Stimulated activated CD4-positive, alpha-beta T cell treated with anti-CD3 and anti-CD28 coated beads, Interleukin-15, amount 100 ng/mL, for 24 hours (primary cell): Measurements from ENCODE around the gene CHSY1.

ENCODE experiments used
- DNase-seq: peaks from one replicate; pipeline ENCODE4 v3.0.0-alpha.2; 2020

CHSY1 gene

DNA sequence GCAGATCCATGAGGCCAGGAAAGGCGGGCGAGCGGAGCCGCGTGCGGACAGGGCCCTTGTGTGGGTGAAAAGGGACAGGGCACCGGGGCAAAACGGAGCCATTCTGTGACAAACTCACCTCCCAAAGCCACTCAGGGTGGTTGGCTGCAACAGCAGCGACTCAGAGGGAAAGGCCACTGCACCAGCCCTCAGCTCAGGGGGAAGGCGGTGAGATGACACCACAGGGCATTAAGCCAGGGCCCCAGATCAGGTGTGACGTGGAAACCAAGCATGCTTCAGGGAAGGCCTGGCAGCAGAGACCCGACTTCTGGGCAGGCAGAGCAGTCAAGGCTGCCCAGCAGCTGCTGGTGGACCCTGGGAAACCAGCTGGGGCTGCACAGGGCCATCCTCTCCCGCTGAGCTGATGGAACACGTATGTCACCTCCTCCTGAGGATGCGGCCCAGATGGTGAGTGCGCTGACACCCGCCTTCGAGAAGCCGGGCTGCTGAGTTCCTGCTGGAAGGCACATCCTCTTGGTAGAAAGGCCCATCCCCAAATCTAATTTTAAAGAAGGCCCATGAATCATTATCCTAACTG lies 82.3 kb downstream of the CHSY1 start:
- DNase-seq: no peak

- no peak for DNase-seq
These were observed 82.9 kb downstream of the CHSY1 start for GRCh38 chr15:101168898-101169494.

DNA sequence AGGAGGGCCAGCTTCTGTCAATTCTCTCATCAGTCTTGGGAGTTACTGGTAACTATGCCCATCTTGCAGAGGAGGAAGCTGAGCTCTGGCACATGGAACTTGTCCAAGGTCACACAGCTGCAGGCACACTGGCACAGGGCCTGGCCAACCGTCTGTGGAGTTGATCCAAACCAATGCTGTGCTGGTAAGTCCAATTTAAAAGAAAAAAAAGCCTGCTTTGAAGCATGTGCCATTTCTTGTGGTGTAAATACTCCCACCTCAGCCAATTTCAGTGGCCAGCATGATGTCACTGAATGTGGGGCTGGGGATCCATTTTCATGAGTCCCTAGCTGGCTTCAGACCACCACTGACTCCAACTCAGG lies 83.4 kb downstream of the CHSY1 start:
- no peak for DNase-seq

DNA sequence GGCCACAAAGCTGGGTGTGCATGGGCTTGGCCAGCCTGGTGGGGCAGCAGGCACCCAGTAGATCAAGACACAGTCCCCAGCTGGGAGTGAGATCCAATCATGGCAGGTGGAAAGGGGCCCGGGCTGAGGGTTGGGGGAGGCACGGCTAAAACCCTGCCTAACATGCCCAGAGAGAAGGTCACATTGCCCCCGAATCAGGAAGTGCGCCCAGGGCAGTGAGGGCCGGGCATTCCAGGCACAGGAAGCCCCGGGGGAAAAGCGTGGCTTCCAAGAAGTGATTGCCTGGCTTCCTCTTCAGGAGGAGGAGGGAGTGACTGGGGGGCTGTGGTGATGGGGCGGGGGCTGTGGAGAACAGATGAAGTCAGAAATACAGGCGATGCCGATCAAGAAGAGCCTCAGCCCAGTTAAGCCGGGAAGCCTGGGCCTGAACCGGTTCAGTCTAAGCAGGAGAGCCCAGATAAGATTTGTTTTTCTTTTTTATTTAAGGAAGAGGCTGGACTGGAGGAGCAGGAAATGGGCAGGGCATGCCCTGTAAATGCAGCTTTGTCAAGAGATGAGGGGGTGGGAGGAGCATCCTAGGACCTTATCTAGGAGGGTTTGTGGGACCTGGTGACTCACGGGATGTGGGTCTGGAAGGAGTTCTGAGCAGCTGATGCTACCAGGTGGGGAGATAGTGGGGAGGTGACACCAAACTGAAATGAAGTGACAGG lies 83.9 kb downstream of the CHSY1 start:
- DNase-seq: peak; percentile 87

- DNase-seq: no peak
These were observed 84.5 kb downstream of the CHSY1 start for GRCh38 chr15:101167411-101167752.

DNA sequence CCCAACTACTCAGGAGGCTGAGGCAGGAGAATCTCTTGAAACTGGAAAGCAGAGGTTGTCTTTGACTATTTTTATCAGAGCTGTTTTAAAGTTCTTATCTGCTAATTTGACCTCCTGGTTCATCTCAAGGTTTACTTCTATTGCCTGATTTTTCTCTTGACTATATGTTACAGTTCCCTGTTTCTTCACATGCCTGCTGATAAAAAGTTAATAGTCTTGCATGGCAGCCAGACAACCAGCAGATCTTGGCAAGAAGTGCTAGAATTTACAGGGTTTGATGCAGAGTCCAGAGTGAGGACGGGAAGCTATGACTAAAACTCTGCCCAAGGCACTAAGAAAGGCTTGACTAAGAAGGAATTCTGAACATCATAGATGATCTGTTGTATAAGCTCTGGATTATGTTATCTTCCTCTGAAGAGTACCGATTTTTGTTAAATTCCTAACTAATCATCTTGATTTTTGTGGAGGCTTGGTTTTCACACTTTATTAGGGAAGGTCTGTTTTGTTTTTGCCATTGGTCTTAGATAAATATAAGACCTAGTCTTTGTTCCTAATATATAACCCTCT lies 85.9 kb downstream of the CHSY1 start:
- no peak for DNase-seq

DNA sequence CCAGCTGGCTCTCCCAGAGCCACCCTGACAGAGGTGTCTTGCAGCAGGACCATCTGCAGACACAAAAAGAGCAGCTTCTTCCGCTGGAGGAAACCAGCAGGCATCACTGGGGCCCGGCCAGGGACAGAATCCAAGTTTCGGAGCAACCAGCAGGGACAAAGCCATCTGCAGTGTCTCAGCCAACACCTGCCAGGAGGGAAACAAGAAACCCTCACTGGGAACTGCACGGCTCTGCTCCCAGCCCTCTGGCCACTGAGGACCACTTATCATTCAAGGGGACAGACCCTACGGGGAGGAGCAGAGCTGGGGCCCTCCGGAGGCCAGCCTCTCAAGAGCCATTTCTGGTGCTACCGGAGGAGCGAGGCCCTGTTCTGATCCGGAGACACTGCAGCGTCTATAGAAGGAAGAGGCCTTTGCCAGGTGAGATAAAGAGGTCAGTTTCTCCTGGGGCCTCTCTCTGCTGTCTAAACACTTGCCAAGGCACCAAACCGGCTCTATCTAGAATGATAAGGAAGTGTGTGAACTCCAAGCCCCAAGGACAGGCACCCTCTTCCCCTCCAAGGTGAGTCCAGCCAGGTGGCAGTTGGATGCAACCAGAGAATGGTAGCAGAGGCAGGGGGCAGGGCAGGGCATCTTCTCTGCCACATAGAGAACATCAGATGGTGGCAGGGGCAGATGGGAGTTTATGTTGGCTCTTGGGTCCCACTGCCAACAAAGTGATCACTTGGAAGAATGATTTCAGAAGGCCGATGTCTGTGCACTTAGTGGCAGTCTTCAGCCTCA lies 89.0 kb downstream of the CHSY1 start:
- no peak for DNase-seq

- DNase-seq: peak; percentile 64
These were observed 90.2 kb downstream of the CHSY1 start for GRCh38 chr15:101161656-101162055.

- DNase-seq: no peak
These were observed 91.7 kb downstream of the CHSY1 start for GRCh38 chr15:101159936-101160815.

DNA sequence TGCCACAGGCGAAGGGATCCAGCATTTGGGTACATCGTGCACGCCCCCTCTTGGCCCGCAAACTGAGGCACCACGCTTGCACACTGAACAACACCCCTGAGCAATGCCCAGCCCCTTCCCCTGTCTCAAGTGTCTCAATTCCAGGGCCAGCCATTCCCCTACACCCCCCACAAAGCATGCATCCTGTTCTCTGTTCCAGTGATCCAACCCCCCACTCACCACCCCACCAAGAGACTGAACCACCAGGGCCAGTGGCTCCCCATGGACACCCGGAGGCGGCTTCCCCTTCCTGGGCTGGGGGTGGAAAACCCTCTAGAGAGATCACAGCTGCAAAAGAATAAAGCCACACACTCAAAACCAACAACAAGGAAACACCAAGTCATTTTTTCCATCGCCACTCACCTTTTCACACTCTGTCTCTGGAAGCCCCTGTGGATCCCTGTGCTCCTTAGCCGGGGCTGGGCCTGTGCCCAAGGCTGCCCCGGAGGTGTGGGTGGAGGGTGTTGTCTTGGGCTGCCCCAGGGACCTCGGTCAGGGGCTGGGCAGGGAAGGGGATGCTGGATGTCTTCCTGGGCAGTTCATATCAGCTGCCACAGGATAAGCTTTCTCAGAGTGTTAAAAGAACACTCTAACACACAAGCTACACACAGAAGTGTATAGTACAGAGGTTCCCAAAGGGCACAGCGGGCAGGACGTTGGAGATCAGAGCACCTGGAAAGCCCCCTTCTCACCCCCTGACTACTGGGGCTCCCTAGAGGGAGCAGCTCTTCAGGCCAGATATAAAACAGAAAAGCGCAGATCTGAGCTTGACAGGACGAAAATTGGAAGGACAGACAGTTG lies 92.5 kb downstream of the CHSY1 start:
- peak; percentile 56 for DNase-seq

- DNase-seq: no peak
These were observed 93.4 kb downstream of the CHSY1 start for GRCh38 chr15:101158166-101159095.

DNA sequence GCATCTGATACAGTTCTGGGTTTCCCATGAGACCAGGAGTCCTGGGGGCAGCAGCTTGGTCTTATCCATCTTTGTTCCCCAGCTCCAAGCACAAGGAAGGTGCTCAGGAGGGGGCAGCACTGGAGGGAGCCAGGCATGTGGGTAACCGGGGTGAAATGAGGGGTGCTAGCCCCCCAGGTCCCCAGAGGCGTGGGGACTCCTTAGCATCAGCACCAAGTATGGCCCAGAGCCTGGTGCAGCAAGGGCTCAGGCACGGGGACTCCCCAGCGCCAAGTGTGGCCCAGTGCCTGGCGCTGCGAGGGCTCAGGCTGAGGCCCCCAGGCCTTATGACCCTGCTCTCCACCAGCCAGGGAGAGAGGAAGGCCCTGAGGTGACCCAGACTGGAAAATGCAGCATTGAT lies 94.1 kb downstream of the CHSY1 start:
- no peak for DNase-seq

- no peak for DNase-seq
These were observed 95.2 kb downstream of the CHSY1 start for GRCh38 chr15:101156509-101157159.

DNA sequence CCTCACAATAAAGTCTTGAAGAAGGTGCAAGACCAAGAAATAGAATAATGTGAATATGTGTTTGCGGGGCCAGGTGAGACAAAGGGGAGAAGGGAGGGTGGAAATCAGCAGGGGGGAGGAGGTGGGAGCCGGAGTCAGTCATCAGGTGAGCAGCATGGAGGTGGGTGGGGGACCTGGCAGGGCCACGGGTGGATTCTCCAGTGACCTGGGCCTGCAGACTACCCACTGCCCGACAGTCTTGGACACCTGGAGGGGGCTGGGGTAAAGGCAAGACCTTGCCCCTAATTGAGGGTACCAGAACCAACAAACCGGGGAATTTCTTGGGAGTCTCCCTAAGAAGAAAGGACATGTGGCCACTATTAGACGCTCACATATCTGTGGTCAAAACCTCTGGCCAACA lies 95.8 kb downstream of the CHSY1 start:
- DNase-seq: no peak

DNA sequence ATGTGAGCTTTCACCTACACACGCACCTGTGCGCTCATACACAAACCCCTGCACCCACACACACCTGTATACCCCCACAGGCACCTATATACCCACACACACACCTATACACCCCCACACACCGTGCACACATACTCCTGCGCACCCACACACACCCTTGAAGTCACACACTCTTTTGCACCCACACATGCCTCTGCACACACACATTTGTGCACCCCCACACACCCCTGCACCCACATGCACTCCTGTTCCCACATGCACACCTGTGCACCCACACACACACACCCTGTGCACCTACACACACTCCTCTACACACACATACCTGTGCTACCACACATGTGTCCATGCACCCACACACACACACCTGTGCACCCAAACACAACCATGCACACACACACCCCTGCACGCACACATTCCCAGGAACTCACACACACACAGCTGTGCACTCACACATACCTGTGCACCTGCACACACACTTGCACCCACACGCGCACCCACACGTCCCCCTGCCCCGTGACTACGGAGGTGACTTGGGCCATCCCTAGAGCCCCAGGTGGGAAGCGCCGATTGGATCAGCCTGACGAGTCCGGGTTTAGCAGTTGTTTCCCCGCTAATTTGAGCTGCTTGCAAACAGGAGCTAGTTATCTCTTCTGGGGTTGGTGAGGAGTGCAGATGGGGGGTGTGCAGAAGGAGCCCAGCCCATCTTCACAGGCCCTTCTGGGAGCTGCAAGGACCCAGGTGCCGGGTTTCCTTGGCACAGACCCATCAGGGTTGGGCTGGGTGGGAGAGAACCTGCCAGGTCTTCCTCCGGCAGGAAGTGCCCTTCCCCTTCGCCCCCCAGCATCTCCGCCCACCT lies 97.8 kb downstream of the CHSY1 start:
- DNase-seq: no peak

GRCh38 chr15:101152914-101153313 lies 98.9 kb downstream of the CHSY1 start:
- no peak for DNase-seq

- no peak for DNase-seq
These were observed 100.6 kb downstream of the CHSY1 start for GRCh38 chr15:101151288-101151687.

DNA sequence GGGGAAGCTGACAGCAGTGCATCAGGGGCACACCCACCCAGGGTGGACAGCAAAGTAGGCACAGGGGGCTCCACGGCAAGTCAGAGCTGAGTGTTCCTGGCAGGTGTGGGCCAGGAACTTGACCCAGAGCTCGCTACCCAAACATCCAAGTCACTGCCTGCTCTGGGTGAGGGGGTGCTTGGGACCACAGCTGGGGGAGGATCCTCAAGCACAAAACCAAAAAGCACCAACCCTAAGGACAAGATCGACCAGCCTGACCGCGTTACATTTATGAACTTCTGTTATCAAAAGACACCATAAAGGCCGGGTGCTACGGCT lies 101.2 kb downstream of the CHSY1 start:
- DNase-seq: no peak
